Kidney glomerular epithelial cell (primary cell): Measurements from ENCODE around the gene BRCA2.
A peak's percentile ranks its signal among the peaks of the same experiment; 100 is the strongest.
"Not testable (repeated sequence)": the region's sequence is repeated elsewhere in the genome, so short reads cannot be mapped to it uniquely, and the experiment has no call there.

Source experiments
- DNase-seq: peaks from one replicate; lab custom pipeline; 2025; lab: John Stamatoyannopoulos, UW

Gene BRCA2

DNA sequence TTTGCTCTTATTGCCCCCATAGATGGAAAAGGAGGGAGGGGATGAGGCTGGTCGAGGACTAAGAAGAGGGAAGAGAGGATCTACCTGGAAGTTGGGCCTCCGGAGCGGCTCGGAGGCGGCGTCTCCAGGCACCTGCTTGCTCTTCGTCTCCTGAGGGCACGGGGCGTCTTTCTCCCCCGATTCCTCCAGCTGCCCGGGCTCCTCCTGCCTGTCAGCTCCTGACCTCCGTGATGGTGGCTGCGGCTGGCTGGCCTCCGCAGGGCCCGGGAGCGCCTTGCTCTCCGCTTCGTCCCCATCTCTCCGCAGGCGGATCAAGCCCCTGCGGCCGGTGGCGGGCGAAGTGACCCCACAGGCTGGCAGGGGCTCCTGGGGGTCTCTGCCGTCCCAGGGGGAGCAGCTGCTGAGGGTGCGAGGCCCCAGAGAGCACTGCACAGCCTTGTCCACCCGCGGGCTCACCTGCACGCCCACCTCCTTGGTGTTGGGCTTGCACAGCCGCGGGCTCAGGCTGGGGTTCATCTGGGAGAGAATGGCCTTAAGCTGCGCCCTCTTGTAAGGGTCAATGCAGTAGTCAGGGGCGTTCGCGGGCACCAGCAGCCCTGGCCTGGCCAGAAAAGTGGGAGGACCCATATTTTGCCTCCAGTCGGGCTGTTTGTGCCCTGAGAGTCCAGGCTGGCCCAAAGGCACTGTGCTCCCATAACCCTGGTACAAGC lies 4.0 kb upstream of the BRCA2 start:
- DNase-seq = no peak

DNA sequence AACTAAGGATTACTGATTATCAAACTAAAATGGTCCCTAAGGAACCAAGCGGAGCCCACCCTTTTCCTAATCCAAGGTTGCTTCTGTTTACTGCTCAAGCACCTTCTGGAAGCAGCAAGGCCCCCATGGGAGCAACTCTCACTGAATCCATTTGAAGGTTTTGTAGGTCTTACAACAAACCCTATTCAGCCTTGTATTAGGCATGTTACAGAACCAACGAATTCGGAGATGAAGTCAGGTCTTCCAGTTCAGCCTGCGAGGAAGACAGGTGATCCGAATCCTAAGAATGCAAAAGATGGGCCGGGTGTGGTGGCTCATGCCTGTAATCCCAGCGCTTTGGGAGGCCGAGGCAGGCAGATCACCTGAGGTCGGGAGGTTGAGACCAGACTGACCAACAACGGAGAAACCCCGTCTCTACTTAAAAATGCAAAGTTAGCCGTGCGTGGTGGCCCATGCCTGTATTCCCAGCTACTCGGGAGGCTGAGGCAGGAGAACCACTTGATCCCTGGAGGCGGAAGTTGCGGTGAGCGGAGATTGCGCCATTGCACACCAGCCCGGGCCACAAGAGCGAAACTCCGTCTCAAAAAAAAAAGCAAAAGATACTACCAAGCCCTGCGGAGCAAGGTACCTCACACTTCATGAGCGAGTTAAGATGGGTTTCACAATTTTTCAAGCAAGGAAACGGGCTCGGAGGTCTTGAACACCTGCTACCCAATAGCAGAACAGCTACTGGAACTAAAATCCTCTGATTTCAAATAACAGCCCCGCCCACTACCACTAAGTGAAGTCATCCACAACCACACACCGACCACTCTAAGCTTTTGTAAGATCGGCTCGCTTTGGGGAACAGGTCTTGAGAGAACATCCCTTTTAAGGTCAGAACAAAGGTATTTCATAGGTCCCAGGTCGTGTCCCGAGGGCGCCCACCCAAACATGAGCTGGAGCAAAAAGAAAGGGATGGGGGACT lies 754 bp upstream of the BRCA2 start:
- DNase-seq = no peak

- no peak for DNase-seq
Measured at GRCh38 chr13:32316028-32316339, 676 bp downstream of the BRCA2 start.

DNA sequence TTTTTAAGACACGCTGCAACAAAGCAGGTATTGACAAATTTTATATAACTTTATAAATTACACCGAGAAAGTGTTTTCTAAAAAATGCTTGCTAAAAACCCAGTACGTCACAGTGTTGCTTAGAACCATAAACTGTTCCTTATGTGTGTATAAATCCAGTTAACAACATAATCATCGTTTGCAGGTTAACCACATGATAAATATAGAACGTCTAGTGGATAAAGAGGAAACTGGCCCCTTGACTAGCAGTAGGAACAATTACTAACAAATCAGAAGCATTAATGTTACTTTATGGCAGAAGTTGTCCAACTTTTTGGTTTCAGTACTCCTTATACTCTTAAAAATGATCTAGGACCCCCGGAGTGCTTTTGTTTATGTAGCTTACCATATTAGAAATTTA lies 1.2 kb downstream of the BRCA2 start:
- no peak for DNase-seq

DNA sequence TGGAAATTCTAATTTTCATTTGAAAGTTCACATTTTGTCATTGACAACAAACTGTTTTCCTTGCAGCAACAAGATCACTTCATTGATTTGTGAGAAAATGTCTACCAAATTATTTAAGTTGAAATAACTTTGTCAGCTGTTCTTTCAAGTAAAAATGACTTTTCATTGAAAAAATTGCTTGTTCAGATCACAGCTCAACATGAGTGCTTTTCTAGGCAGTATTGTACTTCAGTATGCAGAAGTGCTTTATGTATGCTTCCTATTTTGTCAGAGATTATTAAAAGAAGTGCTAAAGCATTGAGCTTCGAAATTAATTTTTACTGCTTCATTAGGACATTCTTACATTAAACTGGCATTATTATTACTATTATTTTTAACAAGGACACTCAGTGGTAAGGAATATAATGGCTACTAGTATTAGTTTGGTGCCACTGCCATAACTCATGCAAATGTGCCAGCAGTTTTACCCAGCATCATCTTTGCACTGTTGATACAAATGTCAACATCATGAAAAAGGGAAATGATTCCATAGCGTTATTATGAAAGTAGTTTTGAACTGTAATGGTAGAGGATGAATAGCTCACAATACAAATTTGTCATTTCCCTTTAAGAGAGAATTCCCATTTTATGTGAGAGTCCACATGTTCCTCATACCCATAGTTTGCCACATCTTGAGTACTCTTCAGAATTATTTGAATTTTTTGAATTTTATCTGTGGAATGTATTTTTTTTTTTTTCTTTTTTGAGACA lies 2.6 kb downstream of the BRCA2 start:
- DNase-seq = no peak

GRCh38 chr13:32320528-32320927 lies 5.2 kb downstream of the BRCA2 start:
- no peak for DNase-seq

DNA sequence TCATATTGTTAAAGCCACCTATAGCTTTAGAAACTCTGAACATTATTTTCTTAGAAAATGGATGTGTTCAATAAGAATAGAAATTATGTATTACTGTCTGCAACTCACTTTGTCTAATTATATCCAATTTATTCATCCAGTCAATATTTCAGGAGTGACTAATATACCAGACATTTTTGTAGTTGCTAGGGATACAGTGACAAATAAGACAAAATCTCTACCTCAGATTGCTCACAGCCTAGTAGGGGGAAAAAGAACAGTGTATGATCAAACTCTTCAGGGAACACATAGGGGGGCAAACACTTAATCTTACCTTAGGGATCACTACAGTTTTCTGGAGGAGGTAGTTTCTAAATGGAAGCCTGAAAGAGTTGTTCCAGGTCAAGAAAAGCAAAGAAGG lies 8.6 kb downstream of the BRCA2 start:
- peak; percentile 46 for DNase-seq

GRCh38 chr13:32330441-32330840 lies 15.1 kb downstream of the BRCA2 start:
- no peak for DNase-seq

- no peak for DNase-seq
Measured at GRCh38 chr13:32334671-32335070, 19.4 kb downstream of the BRCA2 start.

DNA sequence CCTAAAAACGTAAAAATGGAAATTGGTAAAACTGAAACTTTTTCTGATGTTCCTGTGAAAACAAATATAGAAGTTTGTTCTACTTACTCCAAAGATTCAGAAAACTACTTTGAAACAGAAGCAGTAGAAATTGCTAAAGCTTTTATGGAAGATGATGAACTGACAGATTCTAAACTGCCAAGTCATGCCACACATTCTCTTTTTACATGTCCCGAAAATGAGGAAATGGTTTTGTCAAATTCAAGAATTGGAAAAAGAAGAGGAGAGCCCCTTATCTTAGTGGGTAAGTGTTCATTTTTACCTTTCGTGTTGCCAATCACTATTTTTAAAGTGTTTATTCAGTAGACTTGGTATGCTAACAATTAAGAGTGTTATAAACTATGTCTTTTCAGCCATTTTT lies 25.6 kb downstream of the BRCA2 start:
- DNase-seq = no peak

DNA sequence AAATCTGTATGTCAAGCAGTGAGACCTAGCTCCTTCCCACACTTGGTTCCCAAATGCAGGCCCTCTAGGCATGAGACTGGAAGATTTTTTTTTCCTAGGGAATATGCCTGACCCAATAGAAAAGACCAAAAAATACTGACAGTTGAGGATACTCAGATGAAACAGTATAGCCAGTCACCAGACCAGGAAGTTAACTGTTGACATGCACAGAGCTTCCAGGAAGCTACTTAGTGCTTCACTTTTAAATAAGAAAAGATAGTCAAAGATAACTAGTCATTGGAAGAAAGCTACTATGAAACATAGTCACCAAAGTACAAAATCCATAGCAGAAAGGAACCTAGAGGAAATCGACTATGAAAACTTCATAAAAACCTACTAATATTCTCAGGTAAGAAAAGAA lies 32.3 kb downstream of the BRCA2 start:
- no peak for DNase-seq

GRCh38 chr13:32350839-32351441 lies 35.6 kb downstream of the BRCA2 start:
- DNase-seq = not testable (repeated sequence)

- no peak for DNase-seq
Measured at GRCh38 chr13:32354040-32354439, 38.7 kb downstream of the BRCA2 start.

GRCh38 chr13:32355935-32356334 lies 40.6 kb downstream of the BRCA2 start:
- DNase-seq = not testable (repeated sequence)

DNA sequence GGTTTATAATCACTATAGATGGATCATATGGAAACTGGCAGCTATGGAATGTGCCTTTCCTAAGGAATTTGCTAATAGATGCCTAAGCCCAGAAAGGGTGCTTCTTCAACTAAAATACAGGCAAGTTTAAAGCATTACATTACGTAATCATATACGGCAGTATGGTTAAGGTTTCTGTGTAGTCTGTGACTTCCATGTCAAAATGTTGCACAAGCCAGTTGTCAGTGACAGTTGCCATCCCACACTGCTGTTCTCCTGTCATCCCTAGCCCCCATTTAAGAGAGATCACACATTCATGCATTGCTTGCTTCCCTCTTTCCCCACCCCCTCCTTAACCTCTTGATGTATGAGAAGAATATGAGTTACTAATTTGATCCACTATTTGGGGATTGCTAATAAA lies 47.3 kb downstream of the BRCA2 start:
- no peak for DNase-seq

GRCh38 chr13:32370805-32371204 lies 55.5 kb downstream of the BRCA2 start:
- no peak for DNase-seq

DNA sequence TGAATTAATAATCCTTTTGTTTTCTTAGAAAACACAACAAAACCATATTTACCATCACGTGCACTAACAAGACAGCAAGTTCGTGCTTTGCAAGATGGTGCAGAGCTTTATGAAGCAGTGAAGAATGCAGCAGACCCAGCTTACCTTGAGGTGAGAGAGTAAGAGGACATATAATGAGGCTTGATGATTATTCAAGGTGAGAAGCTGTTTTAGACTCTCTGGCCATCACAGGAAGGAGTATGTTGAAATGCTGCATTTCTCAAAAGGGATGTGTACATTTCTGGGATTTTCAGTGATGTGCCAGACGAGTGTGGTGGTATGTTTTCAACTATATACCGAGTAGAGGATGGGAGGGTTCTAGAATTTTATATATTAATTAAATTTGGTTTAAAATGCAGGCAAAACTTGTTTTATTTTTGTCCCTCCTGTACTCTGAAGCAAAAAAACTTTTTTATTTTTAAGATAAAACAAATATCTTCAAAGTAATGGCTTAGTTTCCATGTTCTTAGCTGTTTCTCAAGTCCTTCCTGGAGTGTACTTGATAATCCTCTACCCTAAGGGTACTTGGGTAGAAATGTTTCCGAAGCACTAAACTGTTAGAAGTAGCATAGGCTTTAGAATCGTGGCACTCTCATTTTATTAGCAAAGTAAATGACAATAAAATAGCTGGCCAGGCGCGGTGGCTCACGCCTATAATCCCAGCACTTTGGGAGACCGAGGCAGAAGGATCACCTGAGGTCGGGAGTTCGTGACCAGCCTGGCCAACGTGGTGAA lies 61.5 kb downstream of the BRCA2 start:
- no peak for DNase-seq

- DNase-seq = no peak
Measured at GRCh38 chr13:32378012-32378411, 62.7 kb downstream of the BRCA2 start.

- DNase-seq = peak; percentile 13
Measured at GRCh38 chr13:32381539-32381938, 66.2 kb downstream of the BRCA2 start.

DNA sequence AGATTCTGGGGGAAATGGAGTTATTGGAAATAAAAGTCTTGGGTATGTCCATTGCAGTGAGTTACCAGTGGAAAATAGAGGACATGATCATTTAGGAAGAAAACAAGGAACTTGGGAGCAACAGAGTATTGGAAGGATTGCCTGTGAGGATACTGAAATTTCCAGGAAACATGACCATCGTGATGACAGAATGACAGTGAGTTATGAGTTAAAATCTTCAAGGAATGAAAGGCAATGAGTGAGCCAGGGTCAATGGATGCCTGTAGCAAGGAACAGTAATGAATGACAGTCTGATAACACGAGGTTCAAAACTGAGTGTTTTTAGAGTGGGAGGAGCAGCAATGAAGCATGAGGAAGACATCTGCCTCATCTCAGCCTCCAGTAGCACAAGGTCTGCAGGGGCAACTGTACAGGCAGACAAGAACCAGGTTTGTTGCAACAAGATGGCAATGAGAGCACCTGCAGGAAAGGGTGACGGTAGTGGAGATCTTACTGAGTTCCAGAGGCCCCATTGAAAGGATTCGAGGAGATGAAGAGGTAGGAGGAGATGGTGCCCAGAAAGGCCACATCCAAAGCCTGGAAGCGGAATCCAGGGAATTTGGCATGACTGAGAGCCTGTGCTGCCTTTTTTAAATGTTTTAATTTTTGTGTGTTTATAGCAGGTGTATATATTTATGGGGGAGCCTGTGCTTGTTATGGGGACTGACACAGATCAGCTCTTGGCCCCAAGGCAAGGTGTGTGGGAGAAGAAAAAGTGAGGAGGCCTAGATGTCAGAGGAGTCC lies 68.7 kb downstream of the BRCA2 start:
- no peak for DNase-seq

DNA sequence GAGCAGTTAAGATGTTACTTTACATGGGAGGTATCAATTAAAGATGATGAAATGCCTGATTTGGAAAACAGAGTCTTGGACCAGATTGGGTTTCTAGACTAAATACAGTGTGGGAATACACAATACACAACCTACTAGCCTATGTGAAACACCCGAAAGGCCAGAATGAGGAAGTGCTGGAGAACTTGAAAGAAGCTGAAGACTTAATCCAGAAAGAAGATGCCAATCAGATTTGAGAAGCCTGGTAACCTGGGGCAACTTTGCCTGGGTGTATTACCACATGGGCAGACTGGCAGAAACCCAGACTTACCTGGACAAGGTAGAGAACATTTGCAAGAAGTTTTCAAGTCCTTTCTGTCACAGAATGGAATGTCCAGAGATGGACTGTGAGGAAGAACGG lies 69.4 kb downstream of the BRCA2 start:
- DNase-seq = no peak
